GM21423 (cell line): ENCODE data around the gene LDLRAD2.
"Not testable (repeated sequence)": the region's sequence is repeated elsewhere in the genome, so short reads cannot be mapped to it uniquely, and the experiment has no call there.

Experiments
- ATAC-seq: cut with Tn5 transposase; IDR thresholded peaks from one replicate; pipeline ENCODE4 v1.9.1; 2021; ENCODE audit warnings: mild to moderate bottlenecking, moderate library complexity; ENCODE audit not compliant: unreplicated experiment

The LDLRAD2 gene

DNA sequence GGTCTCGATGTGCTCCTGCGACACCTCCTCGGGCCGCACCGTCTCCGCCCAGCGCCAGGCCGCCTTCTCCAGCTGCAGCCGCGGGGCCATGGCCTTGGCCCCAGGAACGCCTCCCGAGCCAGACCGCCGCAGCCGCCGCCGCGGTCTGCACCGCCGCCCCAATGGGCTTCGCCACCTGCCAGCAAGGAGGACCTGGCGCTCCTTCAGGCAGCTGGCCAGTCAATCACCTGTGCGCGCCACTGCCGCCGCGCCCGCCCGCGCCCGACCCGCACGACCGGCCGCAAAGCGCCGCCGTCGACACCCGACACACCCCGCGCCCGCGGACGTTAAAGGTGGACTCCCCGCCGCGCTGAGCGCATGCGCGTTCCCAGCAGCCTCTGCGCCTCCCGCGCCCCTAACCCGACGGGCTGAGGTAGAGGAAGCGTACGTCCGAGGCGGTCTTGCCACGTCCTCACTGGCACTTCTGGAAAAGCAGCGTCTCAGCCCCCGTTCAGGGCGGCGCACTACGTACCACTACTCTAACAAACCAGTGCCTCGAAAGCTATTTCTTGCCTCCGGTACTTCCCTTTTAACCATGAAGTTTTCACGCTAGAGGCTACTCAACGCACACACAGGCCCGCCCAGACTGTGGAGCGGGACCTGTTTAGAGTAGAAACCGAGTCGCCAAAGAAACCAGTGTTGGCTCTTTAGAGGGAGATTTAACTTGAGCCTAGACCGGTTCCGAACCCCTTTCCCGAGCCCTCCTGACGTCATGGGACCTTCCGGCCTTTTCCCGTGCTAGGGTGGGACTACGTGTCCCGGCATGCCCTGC, 29.0 kb upstream of the LDLRAD2 start, which contains the start of gene USP48:
Gene USP48, minus strand, starts transcription at position 282 of the 811 bp plus-strand sequence. Its CDS starts 192 bp downstream, at position 90.
- peak; percentile 62 for ATAC-seq

DNA sequence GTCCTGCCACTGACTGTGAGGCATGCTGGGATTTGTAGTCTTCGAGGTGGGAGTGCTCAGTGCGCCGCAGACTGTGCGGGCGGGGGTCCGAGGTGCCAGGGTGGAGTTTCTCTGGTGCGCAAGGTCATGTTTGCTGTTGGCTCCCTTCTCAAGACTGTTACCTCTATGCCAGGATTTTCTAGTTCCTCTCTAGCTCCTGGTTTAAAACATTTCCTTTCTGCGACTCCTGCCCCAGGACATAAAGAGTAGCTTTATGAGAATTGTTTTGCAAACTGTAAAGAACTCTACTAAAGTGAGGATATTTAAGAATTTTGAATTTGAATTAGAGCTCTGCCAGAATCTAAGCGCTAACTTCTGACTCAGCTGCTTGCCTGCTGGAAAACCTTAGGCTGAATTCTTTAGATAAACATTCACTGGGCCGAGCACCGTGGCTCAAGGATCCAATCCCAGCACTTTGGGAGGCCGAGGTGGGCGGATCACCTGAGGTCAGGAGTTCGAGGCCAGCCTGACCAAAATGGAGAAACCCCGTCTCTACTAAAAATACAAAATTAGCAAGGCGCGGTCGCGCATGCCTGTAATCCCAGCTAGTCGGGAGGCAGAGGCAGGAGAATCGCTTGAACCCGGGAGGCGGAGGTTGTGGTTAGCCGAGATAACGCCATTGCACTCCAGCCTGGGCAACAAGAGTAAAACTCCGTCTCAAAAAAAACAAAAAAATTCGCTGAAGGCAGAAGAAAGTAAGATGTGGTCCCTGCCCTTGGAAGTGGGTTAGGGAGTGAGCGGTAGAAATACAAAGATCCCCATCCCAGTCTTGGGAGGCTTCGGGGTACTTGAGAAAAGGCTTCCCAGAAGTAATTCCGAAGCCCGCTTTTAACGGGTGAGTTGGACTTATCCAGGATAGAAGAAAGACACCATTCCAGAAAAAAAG, 28.1 kb upstream of the LDLRAD2 start:
- ATAC-seq = no peak

DNA sequence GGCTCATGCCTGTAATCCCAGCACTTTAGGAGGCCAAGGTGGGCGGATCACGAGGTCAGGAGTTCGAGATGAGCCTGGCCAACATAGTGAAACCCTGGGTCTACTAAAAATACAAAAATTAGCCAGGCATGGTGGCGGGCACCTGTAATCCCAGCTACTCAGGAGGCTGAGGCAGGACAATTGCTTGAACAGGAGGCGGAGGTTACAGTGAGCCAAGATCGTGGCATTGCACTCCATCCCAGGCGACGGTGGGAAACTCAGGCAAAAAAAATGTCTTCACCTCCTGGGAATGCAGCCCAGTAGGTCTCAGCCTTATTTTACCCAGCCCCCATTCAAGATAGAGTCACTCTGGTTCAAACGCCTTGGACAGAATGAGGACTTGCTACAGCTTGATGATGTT, 26.3 kb upstream of the LDLRAD2 start:
- not testable (repeated sequence) for ATAC-seq

DNA sequence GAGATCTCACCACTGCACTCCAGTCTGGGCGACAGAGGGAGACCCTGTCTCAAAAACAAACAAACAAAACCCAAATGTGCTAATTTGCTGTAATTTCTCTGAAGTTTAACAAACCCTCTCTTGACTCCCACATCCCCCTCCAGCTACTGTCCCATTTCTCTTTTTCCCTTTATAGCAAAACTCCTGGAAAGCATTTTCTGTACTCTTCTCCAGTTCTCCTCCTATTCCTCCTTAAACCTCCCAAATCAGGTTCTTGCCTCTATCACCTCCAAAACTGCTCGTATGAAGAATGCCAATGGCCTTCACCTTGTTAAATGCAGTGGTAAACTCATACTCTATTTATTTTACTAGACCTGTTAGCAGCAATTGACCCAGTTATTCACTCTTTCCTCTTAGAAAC, 25.4 kb upstream of the LDLRAD2 start:
- ATAC-seq = no peak

GRCh38 chr1:21793104-21793503, 19.0 kb upstream of the LDLRAD2 start:
- ATAC-seq = no peak

DNA sequence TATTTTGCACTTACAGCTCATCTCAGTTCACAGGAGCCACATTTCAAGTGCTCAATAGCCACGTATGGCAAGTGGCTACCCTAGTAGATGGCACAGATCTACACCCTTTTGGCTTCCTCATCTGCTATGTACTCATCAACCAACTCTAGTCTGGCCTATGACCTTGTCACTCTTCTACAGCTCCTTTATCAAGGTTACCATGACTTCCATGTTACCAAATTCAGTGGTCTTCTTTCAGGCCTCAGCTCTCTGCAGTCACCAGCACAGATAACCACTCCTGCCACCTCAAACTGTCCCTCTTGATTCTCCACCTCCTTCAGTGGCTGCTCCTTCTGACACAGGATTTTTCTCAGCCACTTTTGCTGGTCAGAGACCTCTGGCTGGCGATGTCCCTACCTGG, 17.4 kb upstream of the LDLRAD2 start:
- ATAC-seq = no peak

GRCh38 chr1:21795075-21795474, 17.0 kb upstream of the LDLRAD2 start:
- no peak for ATAC-seq

DNA sequence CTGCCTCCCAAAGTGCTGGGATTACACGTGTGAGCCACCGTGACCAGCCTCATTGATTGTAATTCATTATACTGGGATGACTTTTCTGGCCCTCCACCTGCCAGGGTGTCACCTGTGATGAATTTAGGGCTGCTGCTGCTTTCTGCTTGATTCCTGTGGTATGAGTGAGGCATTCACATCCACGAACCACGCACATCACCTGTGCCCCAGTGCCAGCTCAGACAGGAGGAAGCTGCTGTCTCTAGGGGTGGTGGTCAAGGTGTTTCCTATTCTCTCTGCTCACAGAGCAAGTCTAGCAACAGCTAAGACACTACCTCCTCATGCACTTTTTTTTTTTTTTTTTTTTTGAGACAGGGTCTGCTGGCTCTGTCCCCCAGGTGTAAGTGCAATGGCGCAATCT, 12.3 kb upstream of the LDLRAD2 start:
- ATAC-seq = no peak

GRCh38 chr1:21801100-21801499, 11.0 kb upstream of the LDLRAD2 start:
- no peak for ATAC-seq

- no peak for ATAC-seq
Measured at GRCh38 chr1:21804536-21804935, 7.5 kb upstream of the LDLRAD2 start.

- ATAC-seq = no peak
Measured at GRCh38 chr1:21813542-21813941, 1.5 kb downstream of the LDLRAD2 start.

- ATAC-seq = peak; percentile 59
Measured at GRCh38 chr1:21814241-21814918, 2.3 kb downstream of the LDLRAD2 start.

DNA sequence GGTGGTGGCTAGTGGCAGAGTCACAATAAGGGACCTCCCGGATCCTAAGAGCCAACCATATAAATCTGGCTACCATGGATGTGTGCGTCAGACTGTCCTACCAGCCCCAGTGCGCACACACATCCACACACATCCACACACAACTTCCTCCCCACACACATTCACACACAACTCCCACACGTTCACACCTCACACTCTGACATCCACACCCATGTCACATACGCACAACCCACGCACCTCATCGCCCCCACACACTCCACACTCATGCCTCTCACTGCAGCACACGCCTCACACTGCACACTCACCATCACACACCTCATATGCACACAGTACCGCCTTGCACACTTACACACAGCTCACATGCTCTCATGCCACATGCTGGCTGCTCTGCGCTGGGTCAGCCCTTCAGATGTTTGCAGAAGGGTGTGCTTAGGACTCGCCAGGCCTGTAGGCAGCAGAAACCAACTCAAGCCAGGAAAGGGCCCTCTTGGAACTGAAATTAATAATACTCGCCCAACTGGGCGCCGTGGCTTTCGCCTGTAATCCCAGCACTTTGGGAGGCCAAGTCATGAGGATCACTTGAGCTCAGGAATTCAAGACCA, 3.0 kb downstream of the LDLRAD2 start:
- ATAC-seq = no peak

DNA sequence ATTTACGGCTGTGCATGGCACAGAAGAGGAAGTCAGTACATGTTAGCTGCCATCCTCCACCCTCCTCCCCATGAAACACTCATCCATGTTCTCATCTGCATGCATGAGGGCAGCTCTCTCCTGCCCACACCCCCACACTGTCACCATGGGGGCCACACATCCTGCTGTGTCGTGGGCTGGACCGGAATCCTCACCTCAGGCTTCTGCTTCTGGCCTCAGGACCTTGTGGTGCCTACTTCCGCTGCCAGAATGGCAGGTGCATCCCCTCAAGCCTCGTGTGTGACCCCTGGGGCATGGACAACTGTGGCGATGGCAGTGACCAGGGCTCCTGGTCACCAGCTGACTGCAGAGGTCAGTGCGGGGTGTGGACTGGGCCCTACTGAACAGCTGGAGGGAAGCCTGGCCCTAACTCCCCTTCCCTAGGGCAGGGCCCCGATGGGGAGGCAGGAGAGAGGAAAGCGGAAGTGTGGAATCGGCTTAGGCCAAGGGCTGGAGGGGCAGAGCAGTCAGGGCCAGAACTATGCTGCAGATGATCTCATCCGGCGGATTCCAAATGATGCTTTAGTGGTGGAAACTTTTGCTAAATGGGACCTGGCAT, 3.8 kb downstream of the LDLRAD2 start:
- ATAC-seq = no peak

- no peak for ATAC-seq
Measured at GRCh38 chr1:21816602-21817302, 4.7 kb downstream of the LDLRAD2 start.

GRCh38 chr1:21818656-21819055, 6.6 kb downstream of the LDLRAD2 start:
- no peak for ATAC-seq

DNA sequence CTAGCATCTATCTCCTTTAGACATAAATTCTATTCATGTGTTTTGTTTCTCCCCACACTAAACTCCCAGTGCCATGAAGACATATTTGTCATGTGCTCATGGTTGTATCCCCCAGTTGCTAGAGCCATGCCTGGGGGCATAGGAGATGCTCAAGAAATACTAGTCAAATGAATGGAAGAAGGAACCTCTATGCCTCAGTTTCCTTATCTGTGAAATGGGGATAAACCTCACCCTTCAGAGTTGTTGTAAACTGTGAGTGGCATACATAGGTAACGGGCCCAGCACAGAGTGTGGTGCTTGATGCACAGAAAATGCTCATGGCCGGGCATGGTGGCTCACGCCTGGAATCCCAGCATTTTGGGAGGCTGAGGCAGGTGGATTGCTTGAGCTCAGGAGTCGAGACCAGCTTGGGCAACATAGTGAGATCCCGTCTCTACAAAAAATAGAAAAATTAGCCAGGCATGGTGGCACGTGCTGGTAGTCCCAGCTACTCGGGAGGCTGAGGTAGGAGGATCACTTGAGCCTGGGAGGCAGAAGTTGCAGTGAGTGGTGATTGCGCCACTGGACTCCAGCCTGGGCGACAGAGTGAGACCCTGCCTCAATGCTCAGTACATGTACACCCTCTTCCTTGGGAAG, 8.7 kb downstream of the LDLRAD2 start:
- no peak for ATAC-seq

DNA sequence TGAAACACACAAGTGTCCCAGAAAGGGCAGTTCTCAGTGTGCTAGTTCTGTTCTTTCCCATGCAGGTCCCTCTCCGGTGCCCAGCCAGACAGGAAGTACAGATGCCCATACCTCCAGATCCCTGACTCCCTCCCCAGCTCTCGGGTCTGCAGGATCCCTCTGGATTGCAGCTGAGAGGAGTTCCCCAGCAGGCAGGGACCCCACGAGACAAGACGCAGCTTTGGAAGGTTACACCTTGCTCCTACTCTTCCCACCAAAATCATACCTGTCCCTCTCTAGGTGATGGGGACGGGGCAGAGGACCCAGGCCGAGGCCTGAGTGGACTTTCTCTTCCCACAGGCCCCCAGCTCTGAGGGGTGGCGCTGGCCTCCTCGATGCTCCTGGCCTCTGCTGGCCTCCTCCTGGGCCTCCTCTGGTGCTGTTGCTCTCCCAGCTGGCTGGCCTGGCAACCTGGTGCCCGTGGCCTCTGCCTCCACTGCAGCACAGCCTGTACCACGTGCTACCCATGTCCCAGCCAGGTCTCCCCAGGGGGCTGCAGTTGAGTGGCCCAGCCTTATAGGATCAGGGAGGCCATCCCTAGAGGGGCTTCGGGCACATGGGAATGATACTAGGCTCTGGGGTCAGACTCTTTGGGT, 9.4 kb downstream of the LDLRAD2 start:
- no peak for ATAC-seq

- ATAC-seq = no peak
Measured at GRCh38 chr1:21822349-21822748, 10.3 kb downstream of the LDLRAD2 start.
